Neural crest cell (in vitro differentiated cells): ENCODE measurements around the gene SLC41A2. TPM values are rescaled to one million over a fixed set of nuclear protein-coding genes. Genes with fewer than 3 reads are reported as not detected.

Experiments
- DNase-seq: peaks from one replicate; pipeline ENCODE4 v3.0.0; 2021; ENCODE audit warnings: low read depth, mixed read lengths, low spot score
- H3K27ac Mint-ChIP-seq: one replicate; pipeline ENCODE4 v1.8.0; 2021; ENCODE audit warnings: mild to moderate bottlenecking, mixed read lengths; ENCODE audit not compliant: unreplicated experiment
- H3K27me3 Mint-ChIP-seq: 2 replicates; pipeline ENCODE4 v1.8.0; 2021; ENCODE audit warnings: low read depth, mild to moderate bottlenecking, mixed read lengths
- H3K36me3 Mint-ChIP-seq: 2 replicates; pipeline ENCODE4 v1.8.0; 2021; ENCODE audit warnings: low read depth, mild to moderate bottlenecking, mixed read lengths
- H3K4me1 Mint-ChIP-seq: 2 replicates; pipeline ENCODE4 v1.8.0; 2021; ENCODE audit warnings: mixed read lengths
- H3K4me3 Mint-ChIP-seq: one replicate; pipeline ENCODE4 v1.8.0; 2021; ENCODE audit warnings: mild to moderate bottlenecking, mixed read lengths
- H3K9me3 Mint-ChIP-seq: 2 replicates; pipeline ENCODE4 v1.8.0; 2021; ENCODE audit warnings: mixed read lengths
- CTCF ChIP-seq: fragments of 200-600 bp; sonication (generic); conservative IDR thresholded peaks from 2 replicates; pipeline ENCODE4 v1.5.0; 2021; ENCODE audit warnings: antibody characterized with exemption, mild to moderate bottlenecking
- total RNA-seq: library from RNA; stranded (reverse); gene quantifications from 2 replicates; pipeline ENCODE4 v1.2.1, GENCODE V29; 2021

The SLC41A2 gene
- total RNA-seq, 1 donor from 2014 or later = 1.9 TPM

GRCh38 chr12:104933128-104933527, 25.0 kb downstream of the SLC41A2 start:
- Mint-ChIP-seq H3K36me3 (no peaks in the 10 kb centered on the region), H3K4me3 (no peak overlapping the region), H3K9me3 (peaks cover 3% of the 10 kb centered on the region), H3K4me1 (no peaks in the 10 kb centered on the region), H3K27ac (no peak overlapping the region), H3K27me3 (no peaks in the 10 kb centered on the region)
- DNase-seq = no peak
- no peak for TF ChIP-seq CTCF

- no peak for DNase-seq
- H3K27ac Mint-ChIP-seq = no peak overlapping the region
- no peak for TF ChIP-seq CTCF
- peaks cover 3% of the 10 kb centered on the region for H3K9me3 Mint-ChIP-seq
- no peak overlapping the region for H3K4me3 Mint-ChIP-seq
- H3K4me1 Mint-ChIP-seq = no peaks in the 10 kb centered on the region
- H3K36me3 Mint-ChIP-seq = no peaks in the 10 kb centered on the region
- no peaks in the 10 kb centered on the region for H3K27me3 Mint-ChIP-seq
Observed at GRCh38 chr12:104930388-104931326, 27.4 kb downstream of the SLC41A2 start.

- H3K9me3 Mint-ChIP-seq = peaks cover 3% of the 10 kb centered on the region
- no peak for DNase-seq
- no peak overlapping the region for H3K4me3 Mint-ChIP-seq
- H3K27ac Mint-ChIP-seq = no peak overlapping the region
- H3K4me1 Mint-ChIP-seq = no peaks in the 10 kb centered on the region
- H3K27me3 Mint-ChIP-seq = no peaks in the 10 kb centered on the region
- H3K36me3 Mint-ChIP-seq = no peaks in the 10 kb centered on the region
- TF ChIP-seq CTCF = no peak
Observed at GRCh38 chr12:104929977-104930376, 28.1 kb downstream of the SLC41A2 start.

- H3K27ac Mint-ChIP-seq = no peak overlapping the region
- H3K27me3 Mint-ChIP-seq = no peaks in the 10 kb centered on the region
- no peaks in the 10 kb centered on the region for H3K9me3 Mint-ChIP-seq
- H3K36me3 Mint-ChIP-seq = no peaks in the 10 kb centered on the region
- no peak for DNase-seq
- no peaks in the 10 kb centered on the region for H3K4me1 Mint-ChIP-seq
- TF ChIP-seq CTCF = no peak
- no peak overlapping the region for H3K4me3 Mint-ChIP-seq
Observed at GRCh38 chr12:104929368-104929767, 28.7 kb downstream of the SLC41A2 start.

GRCh38 chr12:104928036-104928745, 29.9 kb downstream of the SLC41A2 start:
- no peaks in the 10 kb centered on the region for H3K4me1 Mint-ChIP-seq
- no peak overlapping the region for H3K4me3 Mint-ChIP-seq
- no peak overlapping the region for H3K27ac Mint-ChIP-seq
- DNase-seq = no peak
- H3K9me3 Mint-ChIP-seq = no peaks in the 10 kb centered on the region
- no peak for TF ChIP-seq CTCF
- H3K27me3 Mint-ChIP-seq = no peaks in the 10 kb centered on the region
- no peaks in the 10 kb centered on the region for H3K36me3 Mint-ChIP-seq
